HL-60 (cell line): ENCODE results near the gene PPM1H.

Experiments used
- DNase-seq, 2 experiments: peaks; one replicate each; pipeline ENCODE4 v3.0.0-alpha.2; 2010 to 2020; ENCODE audit warnings: low read depth in 1 of 2, low spot score in 1 of 2
- H3K27ac ChIP-seq: fragments of 250-450 bp; sonication (Bioruptor Pico); replicated peaks from 2 replicates; pipeline ENCODE4 v1.5.1; 2020; ENCODE audit warnings: mild to moderate bottlenecking, moderate library complexity
- H3K27me3 ChIP-seq: fragments of 250-450 bp; sonication (Bioruptor Pico); 2 replicates; pipeline ENCODE4 v1.5.1; 2021; ENCODE audit warnings: mild to moderate bottlenecking, moderate library complexity; ENCODE audit not compliant: insufficient read depth, poor library complexity, severe bottlenecking
- H3K4me3 ChIP-seq: replicated peaks from 2 replicates; pipeline ENCODE4 v1.5.1; 2011; ENCODE audit warnings: mild to moderate bottlenecking, control low read depth, low read length; ENCODE audit not compliant: insufficient read depth
- GABPA ChIP-seq: IDR thresholded peaks from 2 replicates; pipeline ENCODE4 v1.6.1; 2012; ENCODE audit warnings: low read depth
- POLR2AphosphoS5 ChIP-seq: IDR thresholded peaks from 2 replicates; pipeline ENCODE4 v1.6.1; 2012; ENCODE audit warnings: low read depth
- SPI1 ChIP-seq: IDR thresholded peaks from 2 replicates; pipeline ENCODE4 v1.6.1; 2012; ENCODE audit warnings: low read depth, mild to moderate bottlenecking, borderline replicate concordance
- TF ChIP-seq, protein P1 (sequence below): IDR thresholded peaks from one replicate; pipeline ENCODE4 v1.5.1; 2011; ENCODE audit warnings: low read length, control low read depth, inconsistent platforms; ENCODE audit not compliant: insufficient read depth
- TF ChIP-seq, protein P2 (sequence below): IDR thresholded peaks from 2 replicates; pipeline ENCODE4 v1.6.1; 2012; ENCODE audit warnings: low read depth; ENCODE audit not compliant: insufficient replicate concordance

The PPM1H gene

DNA sequence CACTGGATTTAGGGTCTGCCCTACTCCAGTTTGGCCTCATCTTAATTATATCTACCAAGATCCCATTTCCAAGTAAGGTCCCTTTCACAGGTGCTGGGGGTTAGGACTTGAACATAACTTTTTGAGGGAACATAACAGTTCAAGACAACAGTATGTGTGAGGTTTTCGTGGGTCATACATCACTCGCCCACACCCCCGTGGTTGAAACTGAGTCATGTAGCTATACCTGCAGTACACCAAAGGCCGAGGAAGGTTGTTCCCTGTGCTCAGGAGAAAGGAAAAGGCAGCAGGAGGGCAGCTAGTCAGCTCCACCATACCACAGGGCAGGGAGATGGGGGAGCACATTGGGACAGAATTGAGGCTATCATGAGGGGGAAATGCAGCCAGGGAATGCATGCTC lies 167.0 kb downstream of the PPM1H start:
- no peak for DNase-seq
- Histone ChIP-seq H3K27me3 (no peaks in the 10 kb centered on the region), H3K27ac (no peak overlapping the region), H3K4me3 (no peak overlapping the region)
- TF ChIP-seq, protein P1, sequence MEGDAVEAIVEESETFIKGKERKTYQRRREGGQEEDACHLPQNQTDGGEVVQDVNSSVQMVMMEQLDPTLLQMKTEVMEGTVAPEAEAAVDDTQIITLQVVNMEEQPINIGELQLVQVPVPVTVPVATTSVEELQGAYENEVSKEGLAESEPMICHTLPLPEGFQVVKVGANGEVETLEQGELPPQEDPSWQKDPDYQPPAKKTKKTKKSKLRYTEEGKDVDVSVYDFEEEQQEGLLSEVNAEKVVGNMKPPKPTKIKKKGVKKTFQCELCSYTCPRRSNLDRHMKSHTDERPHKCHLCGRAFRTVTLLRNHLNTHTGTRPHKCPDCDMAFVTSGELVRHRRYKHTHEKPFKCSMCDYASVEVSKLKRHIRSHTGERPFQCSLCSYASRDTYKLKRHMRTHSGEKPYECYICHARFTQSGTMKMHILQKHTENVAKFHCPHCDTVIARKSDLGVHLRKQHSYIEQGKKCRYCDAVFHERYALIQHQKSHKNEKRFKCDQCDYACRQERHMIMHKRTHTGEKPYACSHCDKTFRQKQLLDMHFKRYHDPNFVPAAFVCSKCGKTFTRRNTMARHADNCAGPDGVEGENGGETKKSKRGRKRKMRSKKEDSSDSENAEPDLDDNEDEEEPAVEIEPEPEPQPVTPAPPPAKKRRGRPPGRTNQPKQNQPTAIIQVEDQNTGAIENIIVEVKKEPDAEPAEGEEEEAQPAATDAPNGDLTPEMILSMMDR, result no peak
- TF ChIP-seq, protein P2, sequence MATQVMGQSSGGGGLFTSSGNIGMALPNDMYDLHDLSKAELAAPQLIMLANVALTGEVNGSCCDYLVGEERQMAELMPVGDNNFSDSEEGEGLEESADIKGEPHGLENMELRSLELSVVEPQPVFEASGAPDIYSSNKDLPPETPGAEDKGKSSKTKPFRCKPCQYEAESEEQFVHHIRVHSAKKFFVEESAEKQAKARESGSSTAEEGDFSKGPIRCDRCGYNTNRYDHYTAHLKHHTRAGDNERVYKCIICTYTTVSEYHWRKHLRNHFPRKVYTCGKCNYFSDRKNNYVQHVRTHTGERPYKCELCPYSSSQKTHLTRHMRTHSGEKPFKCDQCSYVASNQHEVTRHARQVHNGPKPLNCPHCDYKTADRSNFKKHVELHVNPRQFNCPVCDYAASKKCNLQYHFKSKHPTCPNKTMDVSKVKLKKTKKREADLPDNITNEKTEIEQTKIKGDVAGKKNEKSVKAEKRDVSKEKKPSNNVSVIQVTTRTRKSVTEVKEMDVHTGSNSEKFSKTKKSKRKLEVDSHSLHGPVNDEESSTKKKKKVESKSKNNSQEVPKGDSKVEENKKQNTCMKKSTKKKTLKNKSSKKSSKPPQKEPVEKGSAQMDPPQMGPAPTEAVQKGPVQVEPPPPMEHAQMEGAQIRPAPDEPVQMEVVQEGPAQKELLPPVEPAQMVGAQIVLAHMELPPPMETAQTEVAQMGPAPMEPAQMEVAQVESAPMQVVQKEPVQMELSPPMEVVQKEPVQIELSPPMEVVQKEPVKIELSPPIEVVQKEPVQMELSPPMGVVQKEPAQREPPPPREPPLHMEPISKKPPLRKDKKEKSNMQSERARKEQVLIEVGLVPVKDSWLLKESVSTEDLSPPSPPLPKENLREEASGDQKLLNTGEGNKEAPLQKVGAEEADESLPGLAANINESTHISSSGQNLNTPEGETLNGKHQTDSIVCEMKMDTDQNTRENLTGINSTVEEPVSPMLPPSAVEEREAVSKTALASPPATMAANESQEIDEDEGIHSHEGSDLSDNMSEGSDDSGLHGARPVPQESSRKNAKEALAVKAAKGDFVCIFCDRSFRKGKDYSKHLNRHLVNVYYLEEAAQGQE, result no peak
- TF ChIP-seq SPI1, result no peak
- no peak for TF ChIP-seq GABPA
- no peak for TF ChIP-seq POLR2AphosphoS5

DNA sequence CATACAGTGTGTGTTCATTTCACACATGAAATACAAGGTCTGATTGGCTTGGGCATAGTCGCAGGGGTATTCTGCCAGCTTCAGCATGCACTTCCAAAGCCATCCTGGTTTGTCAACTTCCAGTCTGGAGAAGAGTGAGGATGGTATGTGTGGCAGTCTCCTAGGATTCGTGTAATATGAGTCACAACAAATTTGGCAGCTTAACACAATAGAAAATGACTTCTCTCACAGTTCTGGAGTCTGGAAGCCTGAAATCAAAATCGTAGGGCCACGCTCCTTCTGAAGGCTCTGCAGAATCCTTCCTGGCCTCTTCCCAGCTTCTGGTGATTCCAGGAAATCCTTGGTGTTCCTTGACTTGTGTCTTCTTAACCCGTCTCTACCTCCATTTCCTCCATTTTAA lies 167.5 kb downstream of the PPM1H start:
- TF ChIP-seq, protein P1, result no peak
- TF ChIP-seq, protein P2, result no peak
- TF ChIP-seq GABPA, result no peak
- no peak for TF ChIP-seq POLR2AphosphoS5
- no peak for TF ChIP-seq SPI1
- Histone ChIP-seq H3K27ac (no peak overlapping the region), H3K4me3 (no peak overlapping the region), H3K27me3 (no peaks in the 10 kb centered on the region)
- no peak for DNase-seq

DNA sequence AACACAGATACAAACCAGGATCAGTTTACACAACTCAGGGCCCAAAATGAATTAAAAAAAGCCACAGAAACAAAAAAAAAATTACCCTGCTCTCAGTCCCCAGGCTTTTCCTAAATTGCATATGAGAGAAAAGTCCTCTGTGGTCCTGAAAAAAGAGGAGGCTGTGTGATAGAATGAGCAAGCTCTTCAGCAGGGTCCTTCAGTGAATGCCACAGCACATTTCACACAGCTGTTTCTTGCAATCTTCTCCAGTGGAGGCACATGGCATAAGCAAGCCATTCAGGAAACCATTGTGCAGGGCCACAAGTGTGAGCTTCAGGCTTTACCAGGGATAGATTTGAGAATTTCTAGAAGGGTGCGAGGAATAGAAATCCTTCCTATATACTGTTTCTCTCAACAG lies 168.5 kb downstream of the PPM1H start:
- no peaks in the 10 kb centered on the region for H3K27me3 ChIP-seq
- no peak for DNase-seq
- no peak overlapping the region for H3K27ac ChIP-seq
- no peak overlapping the region for H3K4me3 ChIP-seq
- TF ChIP-seq SPI1, result no peak
- no peak for TF ChIP-seq POLR2AphosphoS5
- no peak for TF ChIP-seq GABPA
- TF ChIP-seq, protein P2, result no peak
- TF ChIP-seq, protein P1, result no peak
